IMR-90 (cell line): ENCODE results near the gene EPHA2. TPM values are rescaled to one million over a fixed set of nuclear protein-coding genes. Genes with fewer than 3 reads are reported as not detected.
A peak's percentile ranks its signal among the peaks of the same experiment; 100 is the strongest.

Experiments used
- ATAC-seq: fragments of 200-7000 bp; cut with Tn5 transposase; 2 replicates; pipeline ENCODE4 v1.9.1; 2020; ENCODE audit warnings: low read depth, mild to moderate bottlenecking, moderate library complexity
- BruUV-seq: library from RNA; stranded (reverse); fragments of 400-500 nt; replicated peaks from 2 replicates; lab custom pipeline; 2021; lab: Mats Ljungman, UMichigan
- CTCF ChIA-PET: fragments of 300-600 bp; formaldehyde crosslinking; extraction: SDS; loops from one replicate; lab custom pipeline; 2021; ENCODE audit warnings: antibody characterized with exemption; lab: Yijun Ruan, JAX
- POLR2A ChIA-PET: fragments of 300-600 bp; sonication (Branson Sonifier 250); formaldehyde crosslinking; loops from one replicate; lab custom pipeline; 2022; ENCODE audit warnings: antibody characterized with exemption; ENCODE audit not compliant: unreplicated experiment; lab: Charles Lee
- DNase-seq: peaks from one replicate; pipeline ENCODE4 v3.0.0; 2013
- H2AFZ ChIP-seq: replicated peaks from 2 replicates; pipeline ENCODE3; 2013; ENCODE audit warnings: low read length, mild to moderate bottlenecking; ENCODE audit not compliant: poor library complexity
- H2AK5ac ChIP-seq: 2 replicates; pipeline ENCODE4 v1.6.1; 2013; ENCODE audit warnings: low read depth, low read length, inconsistent platforms
- H2AK9ac ChIP-seq: replicated peaks from 2 replicates; pipeline ENCODE3; 2013; ENCODE audit warnings: mild to moderate bottlenecking, low read depth, low read length, moderate library complexity; ENCODE audit not compliant: poor library complexity
- H2BK120ac ChIP-seq: 2 replicates; pipeline ENCODE4 v1.6.1; 2013; ENCODE audit warnings: low read depth, low read length, inconsistent platforms
- H2BK15ac ChIP-seq: 3 replicates; pipeline ENCODE4 v1.6.1; 2013; ENCODE audit warnings: low read depth, low read length, inconsistent platforms
- H2BK20ac ChIP-seq: 2 replicates; pipeline ENCODE4 v1.6.1; 2013; ENCODE audit warnings: low read depth, mild to moderate bottlenecking, inconsistent platforms, low read length, moderate library complexity
- H2BK5ac ChIP-seq: 2 replicates; pipeline ENCODE4 v1.6.1; 2013; ENCODE audit warnings: mild to moderate bottlenecking, low read depth, low read length, inconsistent platforms; ENCODE audit not compliant: poor library complexity, severe bottlenecking
- H3K14ac ChIP-seq: replicated peaks from 2 replicates; pipeline ENCODE4 v1.6.1; 2013; ENCODE audit warnings: low read depth, low read length, inconsistent platforms
- H3K18ac ChIP-seq: 2 replicates; pipeline ENCODE4 v1.6.1; 2013; ENCODE audit warnings: low read depth, low read length, control low read depth
- H3K23ac ChIP-seq: 2 replicates; pipeline ENCODE4 v1.6.1; 2013; ENCODE audit warnings: low read depth, low read length, inconsistent platforms
- H3K27ac ChIP-seq: 2 replicates; pipeline ENCODE4 v1.5.1; 2013; ENCODE audit warnings: mild to moderate bottlenecking, control low read depth, low read length; ENCODE audit not compliant: insufficient read depth
- H3K27me3 ChIP-seq: 2 replicates; pipeline ENCODE4 v1.6.1; 2013; ENCODE audit warnings: low read length; ENCODE audit not compliant: control insufficient read depth, insufficient read depth
- H3K36me3 ChIP-seq: 2 replicates; pipeline ENCODE4 v1.6.1; 2013; ENCODE audit warnings: low read length, mixed read lengths; ENCODE audit not compliant: control insufficient read depth, insufficient read depth
- H3K4ac ChIP-seq: 2 replicates; pipeline ENCODE4 v1.6.1; 2013; ENCODE audit warnings: low read depth, low read length, inconsistent platforms
- H3K4me1 ChIP-seq: 2 replicates; pipeline ENCODE4 v1.6.1; 2013; ENCODE audit warnings: low read length, mixed read lengths; ENCODE audit not compliant: control insufficient read depth, insufficient read depth
- H3K4me2 ChIP-seq: 2 replicates; pipeline ENCODE4 v1.6.1; 2013; ENCODE audit warnings: low read depth, mild to moderate bottlenecking, control low read depth, low read length, moderate library complexity
- H3K4me3 ChIP-seq: 2 replicates; pipeline ENCODE4 v1.5.1; 2013; ENCODE audit warnings: low read depth, mild to moderate bottlenecking, control low read depth, low read length, moderate library complexity; ENCODE audit not compliant: insufficient read depth
- H3K56ac ChIP-seq: 2 replicates; pipeline ENCODE4 v1.6.1; 2013; ENCODE audit warnings: low read length, inconsistent platforms; ENCODE audit not compliant: insufficient read depth; ENCODE audit errors: extremely low read depth
- H3K79me1 ChIP-seq, 2 experiments: 2 replicates each; pipeline ENCODE4 v1.6.1; 2013; ENCODE audit warnings: low read length in 2 of 2, inconsistent platforms in 1 of 2, low read depth in 1 of 2
- H3K9ac ChIP-seq: 2 replicates; pipeline ENCODE4 v1.6.1; 2013; ENCODE audit warnings: low read depth, low read length, control low read depth
- H3K9me1 ChIP-seq: 2 replicates; pipeline ENCODE4 v1.6.1; 2013; ENCODE audit warnings: low read length, inconsistent platforms; ENCODE audit not compliant: insufficient read depth
- H3K9me3 ChIP-seq: 2 replicates; pipeline ENCODE4 v1.6.1; 2013; ENCODE audit warnings: low read length; ENCODE audit not compliant: control insufficient read depth, insufficient read depth
- H4K20me1 ChIP-seq: 2 replicates; pipeline ENCODE4 v1.6.1; 2013; ENCODE audit warnings: low read length, inconsistent platforms; ENCODE audit not compliant: insufficient read depth
- H4K5ac ChIP-seq: 2 replicates; pipeline ENCODE4 v1.6.1; 2013; ENCODE audit warnings: mild to moderate bottlenecking, low read depth, low read length, control low read depth
- H4K8ac ChIP-seq, 2 experiments: 2 replicates each; pipeline ENCODE4 v1.6.1; 2013; ENCODE audit warnings: low read depth in 2 of 2, low read length in 2 of 2, control low read depth in 1 of 2, inconsistent platforms in 1 of 2
- H4K91ac ChIP-seq: 2 replicates; pipeline ENCODE4 v1.6.1; 2013; ENCODE audit warnings: low read depth, low read length, inconsistent platforms; ENCODE audit not compliant: insufficient read depth
- CEBPB ChIP-seq: IDR thresholded peaks from 2 replicates; pipeline ENCODE4 v1.6.1; 2012; ENCODE audit warnings: low read depth, low read length, improper control_type of control experiment
- WGBS, 2 experiments: methylation state at CpG; one replicate each; pipeline versions ENCODE4 v1.1.5 to v1.1.7; 2013; ENCODE audit warnings: missing lambda C conversion rate in 2 of 2; ENCODE audit not compliant: insufficient read length in 1 of 2; ENCODE audit errors: extremely low coverage in 2 of 2; 5-methylcytosine and 5-hydroxymethylcytosine counted together
- dilution Hi-C: fragments of 300-500 bp; cut with HindIII; formaldehyde crosslinking; loops from one replicate; pipeline ENCODE4 v1.14.3; 2018; ENCODE audit warnings: low sequenced_read_pairs; ENCODE audit not compliant: unreplicated experiment
- in situ Hi-C: fragments of 300-500 bp; cut with MboI; formaldehyde crosslinking; loops from 3 replicates; pipeline ENCODE4 v1.14.3; 2019; ENCODE audit warnings: low sequenced_read_pairs, inconsistent platforms, mixed read lengths
- intact Hi-C: fragments of 100-400 bp; cut with micrococcal nuclease; formaldehyde crosslinking; loops from 2 replicates; pipeline ENCODE4 v1.10.0; 2022
- polyA plus RNA-seq, 3 experiments: library from polyadenylated mRNA; depleted of rRNA; stranded (reverse); fragments of >200 nt; gene quantifications; 2 replicates each; pipeline ENCODE4 v1.2.3, GENCODE V29; 2012; ENCODE audit warnings: low replicate concordance in 1 of 3
- total RNA-seq: library from RNA; depleted of rRNA; stranded (reverse); fragments of >200 nt; gene quantifications from 2 replicates; pipeline ENCODE4 v1.2.3, GENCODE V29; 2012
- TF ChIP-seq, protein P1 (sequence below): fragments of 150-350 bp; IDR thresholded peaks from 2 replicates; pipeline ENCODE4 v1.6.1; 2017; ENCODE audit warnings: mild to moderate bottlenecking, antibody characterized with exemption, low read length, low read depth

Gene EPHA2
- total and polyA plus RNA-seq, 2 of the 4 experiments (the other 2 are of a cell fraction) = 24.0 to 72.6 TPM

DNA sequence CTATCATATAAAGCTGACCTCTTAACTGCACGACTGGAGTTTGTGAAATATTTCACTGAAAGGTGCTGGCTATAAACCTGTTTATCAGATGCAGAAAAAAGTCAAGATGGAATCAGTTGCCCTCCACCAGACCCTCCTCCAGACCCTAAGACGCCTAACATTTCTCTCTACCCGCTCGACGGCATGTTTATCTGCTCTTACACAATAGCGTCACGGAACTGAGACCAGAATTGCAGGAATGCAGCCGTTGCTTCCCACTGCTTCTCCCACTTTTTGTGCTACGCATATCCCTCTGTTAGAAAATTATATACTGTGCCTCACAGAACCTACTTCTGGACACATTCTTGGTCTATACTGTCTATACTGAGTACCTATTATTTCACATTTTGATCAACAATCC is 54.2 kb downstream of the EPHA2 start:
- dilution Hi-C loops (no loop called here), in situ Hi-C loops (no loop called here), intact Hi-C loops (no loop called here)
- Histone ChIP-seq H3K27me3 (no peaks in the 10 kb centered on the region; the same call in none of the 2 replicates), H3K36me3 (no peaks in the 10 kb centered on the region), H2BK15ac (no peak overlapping the region), H3K4me1 (no peaks in the 10 kb centered on the region), H3K14ac (no peak overlapping the region), H2BK120ac (no peak overlapping the region), H3K4ac (no peak overlapping the region), H4K91ac (no peak overlapping the region), H3K4me2 (no peak overlapping the region), H3K4me3 (no peak overlapping the region), H3K18ac (no peak overlapping the region), H4K20me1 (no peaks in the 10 kb centered on the region), H3K56ac (no peak overlapping the region), H3K23ac (no peak overlapping the region), H3K9ac (no peak overlapping the region), H2AK9ac (no peak overlapping the region), H3K79me1 (no peaks in the 10 kb centered on the region), H3K9me3 (no peaks in the 10 kb centered on the region; the same call in 1 of the 2 replicates), H3K27ac (no peak overlapping the region), H2BK20ac (no peak overlapping the region), H4K8ac (no peak overlapping the region), H4K5ac (no peak overlapping the region), H2BK5ac (no peak overlapping the region), H2AK5ac (no peak overlapping the region), H3K9me1 (no peaks in the 10 kb centered on the region), H2AFZ (peak overlapping the region; percentile 80)
- CTCF ChIA-PET = no interaction called here
- POLR2A ChIA-PET = no interaction called here
- 5% methylated on average over 4 of the region's 9 CpGs; no CpG with 5 or more reads in 1 of the 2 experiments for WGBS, 2 experiments
- no TSS peak for BruUV-seq
- TF ChIP-seq CEBPB = peak; percentile 86
- TF ChIP-seq, protein P1, sequence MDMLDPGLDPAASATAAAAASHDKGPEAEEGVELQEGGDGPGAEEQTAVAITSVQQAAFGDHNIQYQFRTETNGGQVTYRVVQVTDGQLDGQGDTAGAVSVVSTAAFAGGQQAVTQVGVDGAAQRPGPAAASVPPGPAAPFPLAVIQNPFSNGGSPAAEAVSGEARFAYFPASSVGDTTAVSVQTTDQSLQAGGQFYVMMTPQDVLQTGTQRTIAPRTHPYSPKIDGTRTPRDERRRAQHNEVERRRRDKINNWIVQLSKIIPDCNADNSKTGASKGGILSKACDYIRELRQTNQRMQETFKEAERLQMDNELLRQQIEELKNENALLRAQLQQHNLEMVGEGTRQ = no peak
- no peak for DNase-seq
- ATAC-seq = peak; percentile 65
